Measurements from ENCODE around the gene STAT5B. TPM values are rescaled to one million over a fixed set of nuclear protein-coding genes. Genes with fewer than 3 reads are reported as not detected.

Gene STAT5B
- total and polyA plus RNA-seq, 2 donors (not counting 1 experiment from before 2014, with no cell fraction given) = 24.4 to 29.6 TPM

GRCh38 chr17:42200706-42201457, 75.3 kb downstream of the STAT5B start:
- no peaks in the 10 kb centered on the region for H3K4me1 ChIP-seq (ENCODE audit: control insufficient read depth, extremely low read depth, insufficient read depth, low read length)
- peak; percentile 12 to 51 for DNase-seq (ENCODE audit: low read depth in 2 of 2)
- H3K36me3 ChIP-seq (ENCODE audit: control insufficient read depth, insufficient read depth, low read length) = no peaks in the 10 kb centered on the region
- no peaks in the 10 kb centered on the region for H3K79me2 ChIP-seq (ENCODE audit: control insufficient read depth, insufficient read depth, low read length)
- H4K20me1 ChIP-seq (ENCODE audit: control insufficient read depth, extremely low read depth, insufficient read depth, low read length) = no peaks in the 10 kb centered on the region
- no peaks in the 10 kb centered on the region for H3K27me3 ChIP-seq (ENCODE audit: control insufficient read depth, insufficient read depth, low read length)
- H2AFZ ChIP-seq (ENCODE audit: low read length) = no peak overlapping the region
- H3K4me3 ChIP-seq (replicated peaks in 1 of 4; ENCODE audit: control extremely low read depth in 1 of 4, insufficient read depth in 1 of 4, low read depth in 3 of 4, low read length in 4 of 4) = no peak overlapping the region
- H3K9me3 ChIP-seq (ENCODE audit: control insufficient read depth, insufficient read depth, low read depth, low read length) = no peaks in the 10 kb centered on the region
- TF ChIP-seq EZH2 (IDR thresholded peaks at IDR 0.05; ENCODE audit: low read length, missing control alignments) (no peak), CTCF (conservative IDR thresholded peaks at IDR 0.05 in 1 of 2, IDR thresholded peaks at IDR 0.05 in 1 of 2; ENCODE audit: low read depth in 1 of 2, low read length in 2 of 2) (no peak)
- no peak overlapping the region for H3K27ac ChIP-seq (ENCODE audit: insufficient read depth, low read length)
- no peak overlapping the region for H3K4me2 ChIP-seq (ENCODE audit: extremely low read depth, insufficient read depth, low read length)
- no peak overlapping the region for H3K9ac ChIP-seq (ENCODE audit: insufficient read depth, low read length)

- H3K79me2 ChIP-seq (ENCODE audit: control insufficient read depth, insufficient read depth, low read length) = no peaks in the 10 kb centered on the region
- H2AFZ ChIP-seq (ENCODE audit: low read length) = no peak overlapping the region
- no peaks in the 10 kb centered on the region for H4K20me1 ChIP-seq (ENCODE audit: control insufficient read depth, extremely low read depth, insufficient read depth, low read length)
- H3K36me3 ChIP-seq (ENCODE audit: control insufficient read depth, insufficient read depth, low read length) = no peaks in the 10 kb centered on the region
- H3K9me3 ChIP-seq (ENCODE audit: control insufficient read depth, insufficient read depth, low read depth, low read length) = no peaks in the 10 kb centered on the region
- H3K4me2 ChIP-seq (ENCODE audit: extremely low read depth, insufficient read depth, low read length) = no peak overlapping the region
- DNase-seq (ENCODE audit: low read depth in 2 of 2) = no peak
- TF ChIP-seq EZH2 (IDR thresholded peaks at IDR 0.05; ENCODE audit: low read length, missing control alignments) = no peak
- TF ChIP-seq CTCF (conservative IDR thresholded peaks at IDR 0.05 in 1 of 2, IDR thresholded peaks at IDR 0.05 in 1 of 2; ENCODE audit: low read depth in 1 of 2, low read length in 2 of 2) = no peak
- no peak overlapping the region for H3K27ac ChIP-seq (ENCODE audit: insufficient read depth, low read length)
- H3K9ac ChIP-seq (ENCODE audit: insufficient read depth, low read length) = no peak overlapping the region
- H3K27me3 ChIP-seq (ENCODE audit: control insufficient read depth, insufficient read depth, low read length) = no peaks in the 10 kb centered on the region
- no peak overlapping the region for H3K4me3 ChIP-seq (replicated peaks in 1 of 4; ENCODE audit: control extremely low read depth in 1 of 4, insufficient read depth in 1 of 4, low read depth in 3 of 4, low read length in 4 of 4)
- H3K4me1 ChIP-seq (ENCODE audit: control insufficient read depth, extremely low read depth, insufficient read depth, low read length) = no peaks in the 10 kb centered on the region
Observed at GRCh38 chr17:42199416-42200011, 76.7 kb downstream of the STAT5B start.

- DNase-seq (ENCODE audit: low read depth in 2 of 2) = no peak
- Histone ChIP-seq H3K79me2 (ENCODE audit: control insufficient read depth, insufficient read depth, low read length) (no peaks in the 10 kb centered on the region), H3K4me3 (replicated peaks in 1 of 4; ENCODE audit: control extremely low read depth in 1 of 4, insufficient read depth in 1 of 4, low read depth in 3 of 4, low read length in 4 of 4) (no peak overlapping the region), H3K9ac (ENCODE audit: insufficient read depth, low read length) (no peak overlapping the region), H2AFZ (ENCODE audit: low read length) (no peak overlapping the region), H3K4me2 (ENCODE audit: extremely low read depth, insufficient read depth, low read length) (no peak overlapping the region), H3K27ac (ENCODE audit: insufficient read depth, low read length) (no peak overlapping the region), H3K27me3 (ENCODE audit: control insufficient read depth, insufficient read depth, low read length) (no peaks in the 10 kb centered on the region), H3K9me3 (ENCODE audit: control insufficient read depth, insufficient read depth, low read depth, low read length) (no peaks in the 10 kb centered on the region), H3K36me3 (ENCODE audit: control insufficient read depth, insufficient read depth, low read length) (no peaks in the 10 kb centered on the region), H3K4me1 (ENCODE audit: control insufficient read depth, extremely low read depth, insufficient read depth, low read length) (no peaks in the 10 kb centered on the region), H4K20me1 (ENCODE audit: control insufficient read depth, extremely low read depth, insufficient read depth, low read length) (no peaks in the 10 kb centered on the region)
- no peak for TF ChIP-seq EZH2 (IDR thresholded peaks at IDR 0.05; ENCODE audit: low read length, missing control alignments)
- TF ChIP-seq CTCF (conservative IDR thresholded peaks at IDR 0.05 in 1 of 2, IDR thresholded peaks at IDR 0.05 in 1 of 2; ENCODE audit: low read depth in 1 of 2, low read length in 2 of 2) = no peak
Observed at GRCh38 chr17:42198897-42199296, 77.3 kb downstream of the STAT5B start.

Measured in fibroblast of lung (primary cell).